IPS DF 4.7 (cell line): Measurements from ENCODE around the gene CCNO.

Source experiments
- DNase-seq: peaks from one replicate; pipeline ENCODE4 v3.0.0-alpha.2; 2013; ENCODE audit warnings: low spot score; ENCODE audit errors: extremely low read depth

The CCNO gene, protein sequence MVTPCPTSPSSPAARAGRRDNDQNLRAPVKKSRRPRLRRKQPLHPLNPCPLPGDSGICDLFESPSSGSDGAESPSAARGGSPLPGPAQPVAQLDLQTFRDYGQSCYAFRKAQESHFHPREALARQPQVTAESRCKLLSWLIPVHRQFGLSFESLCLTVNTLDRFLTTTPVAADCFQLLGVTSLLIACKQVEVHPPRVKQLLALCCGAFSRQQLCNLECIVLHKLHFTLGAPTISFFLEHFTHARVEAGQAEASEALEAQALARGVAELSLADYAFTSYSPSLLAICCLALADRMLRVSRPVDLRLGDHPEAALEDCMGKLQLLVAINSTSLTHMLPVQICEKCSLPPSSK

DNA sequence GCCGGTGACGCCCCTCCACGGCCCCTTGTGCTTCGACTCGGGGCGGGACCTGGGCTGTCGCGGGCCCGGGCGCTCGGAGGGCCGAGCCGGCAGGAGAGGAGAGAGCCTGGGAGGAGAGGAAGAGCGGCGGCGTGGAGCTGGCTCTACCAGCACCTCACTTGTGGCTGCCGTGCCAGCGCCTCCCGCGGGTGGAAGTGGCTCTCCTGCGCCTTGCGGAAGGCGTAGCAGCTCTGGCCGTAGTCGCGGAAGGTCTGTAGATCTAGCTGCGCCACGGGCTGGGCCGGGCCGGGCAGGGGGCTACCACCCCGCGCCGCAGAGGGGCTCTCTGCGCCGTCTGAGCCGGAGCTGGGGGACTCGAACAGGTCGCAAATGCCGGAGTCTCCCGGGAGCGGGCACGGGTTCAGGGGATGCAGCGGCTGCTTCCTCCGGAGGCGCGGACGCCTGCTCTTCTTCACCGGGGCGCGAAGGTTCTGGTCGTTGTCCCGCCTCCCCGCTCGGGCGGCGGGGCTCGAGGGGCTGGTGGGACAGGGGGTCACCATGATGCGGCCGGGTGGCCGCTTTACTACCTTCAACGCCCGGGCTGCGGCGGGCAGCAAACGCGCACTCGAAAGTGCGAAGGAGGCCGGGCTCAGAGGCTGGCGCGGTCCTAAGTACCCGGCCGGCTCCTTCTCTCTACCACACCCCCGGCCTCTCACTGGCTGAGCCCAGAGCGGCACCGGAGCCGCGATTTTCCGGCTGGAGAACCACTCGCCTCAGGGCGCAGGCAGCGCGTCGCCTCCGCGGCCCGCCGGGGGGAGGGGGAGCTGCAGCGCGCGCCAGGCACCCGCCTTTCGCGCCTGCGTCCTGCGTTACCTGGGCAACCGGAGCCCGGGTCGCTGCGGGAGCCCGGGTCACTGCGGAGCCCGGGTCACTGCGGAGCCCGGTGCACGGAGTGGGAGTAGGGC lies at the start of gene CCNO:
Gene CCNO (minus strand): TSS at position 624 of the 944 bp plus-strand sequence. CDS start 85 bp downstream, at position 539.
- DNase-seq: no peak

DNA sequence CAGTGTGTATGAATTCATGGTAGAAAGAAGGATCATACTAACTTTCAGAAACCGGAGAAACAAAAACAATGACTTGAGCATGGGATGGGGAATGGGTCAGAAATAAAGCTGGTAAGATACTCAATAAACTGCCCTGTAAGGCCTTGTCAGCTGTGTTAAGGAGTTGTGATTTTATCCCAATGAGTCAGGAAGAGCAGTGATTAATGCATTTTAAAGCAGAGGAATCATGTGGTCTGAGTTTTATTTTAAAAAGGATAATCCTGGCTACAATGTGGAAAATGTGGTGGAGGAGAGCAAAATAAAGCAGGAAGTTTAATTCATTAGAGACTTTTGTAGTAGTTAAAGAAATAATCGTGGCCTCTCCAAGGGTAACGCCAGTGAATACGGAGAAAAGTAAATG lies 45.4 kb upstream of the CCNO start:
- no peak for DNase-seq

DNA sequence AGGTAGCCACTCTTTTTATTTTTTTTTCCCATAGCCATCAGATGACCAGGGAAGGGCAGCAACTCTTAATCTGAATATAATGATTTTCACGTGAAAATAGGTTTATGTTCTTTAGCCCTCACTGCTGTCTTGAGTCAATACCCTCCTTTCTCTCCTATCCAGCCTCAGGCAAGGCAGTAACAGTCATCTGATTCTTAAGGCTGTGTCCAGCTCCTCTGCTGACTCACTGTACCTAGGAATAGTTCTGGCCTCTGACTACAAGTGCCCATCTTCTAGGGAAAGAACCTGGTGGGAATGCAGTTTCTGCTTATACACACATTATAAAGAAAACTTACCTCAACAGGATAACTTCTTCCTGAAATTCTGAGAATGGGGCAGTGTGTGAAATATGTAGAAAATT lies 43.4 kb upstream of the CCNO start:
- DNase-seq: no peak

DNA sequence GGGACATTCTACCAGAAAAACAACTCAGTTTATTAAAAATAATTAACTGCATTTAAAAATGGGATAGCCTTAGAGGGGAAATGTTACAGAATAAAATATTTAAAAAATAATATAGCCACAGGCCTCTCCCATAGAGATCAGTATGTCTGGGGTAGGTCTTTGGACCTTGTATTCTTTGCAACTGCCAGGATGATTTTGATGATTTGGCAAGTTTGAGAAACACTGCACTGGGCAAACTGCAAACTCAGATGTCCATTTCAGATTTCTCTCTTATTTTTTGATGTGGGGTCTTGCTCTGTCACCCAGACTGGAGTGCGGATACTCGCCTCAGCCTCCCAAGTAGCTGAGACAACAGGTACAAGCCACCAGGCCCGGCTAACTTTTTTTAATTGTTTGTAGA lies 24.9 kb upstream of the CCNO start:
- DNase-seq: no peak

DNA sequence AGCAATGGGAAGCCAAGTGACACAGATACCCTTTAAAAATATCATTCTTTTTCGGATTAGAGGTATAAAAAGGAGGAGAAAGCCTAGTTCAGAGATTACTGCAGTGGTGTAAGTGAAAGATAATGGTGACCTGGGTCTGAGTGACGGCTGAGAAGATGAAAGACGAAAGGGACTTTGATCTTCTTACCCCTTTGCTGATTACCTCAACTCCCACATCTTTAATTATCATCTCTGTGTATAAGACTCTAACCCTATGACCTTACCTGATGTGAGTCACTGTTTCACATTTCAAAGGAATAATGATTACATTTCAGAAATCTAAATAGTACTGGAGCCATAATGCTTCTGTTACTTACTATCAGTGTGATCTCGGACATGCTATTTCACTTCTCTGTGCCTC lies 21.4 kb upstream of the CCNO start:
- DNase-seq: no peak

DNA sequence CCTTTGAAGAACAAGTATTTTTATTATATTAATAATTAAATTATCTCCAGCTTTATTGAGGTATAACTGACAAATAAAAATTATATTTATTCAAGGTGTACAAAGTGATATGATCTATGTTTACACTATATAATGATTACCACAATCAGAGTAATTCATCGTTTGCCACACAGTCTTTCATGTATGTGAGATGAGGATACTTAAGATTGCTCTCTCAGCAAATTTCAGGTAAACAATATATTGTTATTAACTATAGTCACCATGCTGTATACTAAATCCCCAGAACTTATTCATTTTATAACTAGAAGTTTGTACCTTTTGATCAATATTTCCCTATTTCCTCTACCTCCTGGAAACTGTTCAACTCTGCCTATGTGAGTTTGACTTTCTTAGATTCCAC lies 16.7 kb upstream of the CCNO start:
- no peak for DNase-seq

DNA sequence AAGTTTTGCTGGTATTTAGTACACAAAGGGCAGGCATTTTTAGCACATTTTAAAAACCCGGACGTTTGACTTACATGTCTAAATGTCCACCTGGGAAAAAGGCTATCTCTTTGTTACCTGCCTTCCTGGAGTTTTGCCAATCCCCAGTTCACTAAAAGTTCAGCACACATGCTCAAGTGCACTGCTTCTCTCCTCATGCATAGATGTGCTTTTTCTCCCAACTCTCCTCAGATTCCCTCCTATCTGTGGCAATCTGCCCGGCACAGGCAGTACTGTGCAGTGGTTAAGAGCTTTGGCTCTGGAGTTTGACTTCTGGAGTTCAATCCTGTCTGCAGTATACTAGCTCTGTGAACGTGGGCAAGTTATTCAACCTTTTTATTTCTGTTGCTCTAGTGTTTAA lies 8.3 kb upstream of the CCNO start:
- DNase-seq: no peak

DNA sequence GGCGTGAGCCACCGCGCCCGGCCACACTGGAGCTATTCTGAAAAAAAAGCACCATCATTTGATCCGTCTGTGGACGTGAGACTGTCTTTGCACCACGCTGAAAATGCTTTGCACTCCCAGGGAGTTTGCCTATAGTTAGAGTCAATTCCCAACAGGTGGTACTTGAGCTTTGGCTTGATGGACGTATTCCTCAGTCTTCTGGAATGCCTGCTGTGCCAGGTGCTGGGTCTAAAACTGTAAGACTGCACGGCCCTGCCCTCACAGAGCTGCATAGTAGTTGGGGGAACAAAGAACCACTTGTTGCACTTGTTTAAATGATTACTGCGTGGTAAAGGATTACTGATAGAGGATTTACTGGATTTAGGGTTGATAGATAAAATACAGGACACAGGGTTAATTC lies 3.4 kb upstream of the CCNO start:
- DNase-seq: no peak

DNA sequence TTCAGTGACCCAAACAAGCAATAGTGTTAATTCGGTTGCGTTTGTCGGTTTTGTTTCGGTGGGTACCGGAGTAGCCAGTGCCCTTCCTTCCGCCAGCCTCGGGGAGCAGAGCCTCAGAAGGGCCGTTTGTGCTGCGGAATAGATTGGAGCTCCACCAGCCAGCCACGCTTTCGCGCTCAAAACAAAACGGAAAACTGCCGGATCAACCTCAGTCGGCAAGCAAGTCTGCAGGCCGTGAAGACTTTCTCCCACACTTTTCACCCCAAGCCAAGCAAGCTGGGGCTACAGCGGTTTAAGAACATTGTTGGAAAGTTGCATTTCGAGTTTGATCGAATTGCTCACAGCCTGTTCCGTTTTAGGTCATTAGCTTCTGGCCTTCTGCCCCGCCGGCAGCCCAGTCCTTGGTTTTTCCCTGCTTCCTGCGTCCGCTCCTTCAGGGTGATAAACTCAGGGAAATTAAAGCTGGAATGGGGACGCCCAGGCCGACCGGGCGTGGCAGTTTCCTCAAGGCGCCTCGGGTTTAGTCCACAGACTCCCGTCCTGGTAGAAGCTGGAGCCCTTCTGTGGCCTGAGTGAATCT lies 803 bp upstream of the CCNO start:
- DNase-seq: no peak

DNA sequence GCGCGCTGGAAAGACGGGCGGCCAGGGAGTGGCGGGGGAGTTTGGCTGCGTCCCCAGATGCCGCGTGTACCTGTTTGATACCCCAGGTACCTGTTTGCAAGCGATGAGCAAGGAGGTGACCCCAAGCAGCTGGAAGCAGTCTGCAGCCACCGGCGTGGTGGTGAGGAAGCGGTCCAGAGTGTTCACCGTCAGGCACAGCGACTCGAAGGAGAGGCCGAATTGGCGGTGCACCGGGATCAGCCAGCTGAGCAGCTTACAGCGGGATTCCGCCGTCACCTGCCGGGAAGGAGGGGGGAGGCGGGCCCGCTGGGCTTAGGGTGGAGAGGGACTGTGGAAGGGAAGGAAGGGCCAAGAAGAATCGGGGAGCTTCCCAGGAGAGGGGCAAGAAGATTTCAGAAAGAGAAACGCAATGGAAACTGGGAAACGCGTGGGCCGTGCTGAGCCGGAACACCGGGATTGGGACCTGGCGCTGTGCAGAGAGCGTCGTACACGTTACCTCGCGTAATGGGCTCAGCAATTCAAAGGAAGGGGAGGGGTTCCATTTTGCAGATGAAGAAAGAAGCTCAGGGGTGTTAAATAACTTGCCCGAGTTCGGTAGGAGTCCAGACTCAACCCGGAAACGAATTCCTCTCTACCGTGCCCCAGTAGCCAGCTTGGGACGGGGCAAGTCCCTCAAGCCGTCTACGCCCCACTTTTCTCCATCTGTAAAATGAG lies 980 bp downstream of the CCNO start:
- no peak for DNase-seq

DNA sequence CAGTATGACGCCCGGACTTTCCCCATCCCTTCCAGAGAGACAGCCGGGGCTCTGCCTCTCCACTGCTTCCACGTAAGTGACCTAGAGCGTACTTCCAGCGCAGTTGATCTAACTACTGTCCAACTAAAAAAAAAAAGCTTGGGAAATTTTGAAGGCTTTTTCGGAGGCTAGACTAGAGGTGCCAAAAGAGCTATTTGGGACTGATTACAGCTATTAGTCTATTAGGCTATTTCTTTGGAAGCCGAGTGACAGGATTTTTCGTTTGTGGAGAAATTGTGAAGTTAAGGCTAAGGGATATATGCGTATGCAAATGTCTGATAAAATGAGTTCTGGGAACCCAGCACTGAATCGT lies 1.5 kb downstream of the CCNO start:
- DNase-seq: no peak

DNA sequence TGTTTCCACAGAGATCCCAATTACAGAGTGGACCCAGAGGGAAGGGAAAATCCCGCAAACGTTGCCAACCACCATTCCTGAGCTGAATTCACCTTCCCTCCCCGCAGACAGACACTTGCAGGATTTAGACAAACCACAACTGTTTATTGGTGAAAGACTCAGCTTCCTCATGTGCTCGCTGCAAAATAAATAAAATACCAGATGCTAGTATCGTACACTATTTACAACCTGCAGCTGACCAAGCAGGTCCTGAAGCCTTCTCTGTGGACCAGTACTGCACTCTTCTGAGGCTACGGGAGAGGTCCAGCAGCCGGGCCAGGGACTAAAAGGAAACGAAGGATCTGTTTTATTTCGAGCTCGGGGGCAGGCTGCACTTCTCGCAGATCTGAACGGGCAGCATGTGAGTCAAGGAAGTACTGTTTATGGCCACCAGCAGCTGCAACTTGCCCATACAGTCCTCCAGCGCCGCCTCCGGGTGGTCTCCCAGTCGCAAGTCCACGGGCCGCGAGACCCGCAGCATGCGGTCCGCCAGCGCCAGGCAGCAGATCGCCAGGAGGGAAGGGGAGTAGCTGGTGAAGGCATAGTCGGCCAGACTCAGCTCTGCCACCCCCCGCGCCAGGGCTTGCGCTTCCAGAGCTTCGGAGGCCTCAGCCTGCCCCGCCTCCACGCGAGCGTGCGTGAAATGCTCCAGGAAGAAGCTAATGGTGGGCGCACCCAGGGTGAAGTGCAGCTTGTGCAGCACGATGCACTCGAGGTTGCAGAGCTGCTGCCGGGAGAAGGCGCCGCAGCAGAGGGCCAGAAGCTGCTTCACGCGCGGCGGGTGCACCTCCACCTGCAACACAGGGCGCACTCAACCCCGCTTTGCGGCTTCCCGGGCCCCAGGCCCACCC lies 2.1 kb downstream of the CCNO start:
- DNase-seq: no peak

DNA sequence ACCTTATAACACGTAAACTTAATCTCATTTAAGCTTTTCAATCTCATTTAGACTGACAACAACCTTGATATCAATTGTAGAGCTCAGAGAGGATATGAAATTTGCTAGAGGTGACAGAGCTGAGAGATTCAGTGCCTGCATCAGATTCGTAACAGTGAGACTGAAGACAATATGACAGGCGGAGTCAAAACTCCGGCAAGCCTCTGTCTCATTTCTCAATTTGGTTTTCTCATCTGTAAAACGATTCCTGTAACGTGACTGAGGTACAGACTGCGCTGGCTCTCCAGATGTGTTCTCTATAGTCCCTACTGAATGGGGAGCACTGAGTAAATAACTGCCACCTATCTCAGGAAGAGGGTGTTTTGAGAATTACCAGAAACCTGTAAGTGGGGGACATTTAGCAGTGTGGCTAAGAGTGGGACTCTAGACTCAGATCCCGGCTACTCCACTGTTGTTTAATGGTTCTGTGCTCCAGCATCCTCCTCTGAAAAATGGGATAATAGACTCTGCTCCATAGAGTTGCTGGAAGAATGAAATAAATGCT lies 3.2 kb downstream of the CCNO start:
- DNase-seq: no peak

DNA sequence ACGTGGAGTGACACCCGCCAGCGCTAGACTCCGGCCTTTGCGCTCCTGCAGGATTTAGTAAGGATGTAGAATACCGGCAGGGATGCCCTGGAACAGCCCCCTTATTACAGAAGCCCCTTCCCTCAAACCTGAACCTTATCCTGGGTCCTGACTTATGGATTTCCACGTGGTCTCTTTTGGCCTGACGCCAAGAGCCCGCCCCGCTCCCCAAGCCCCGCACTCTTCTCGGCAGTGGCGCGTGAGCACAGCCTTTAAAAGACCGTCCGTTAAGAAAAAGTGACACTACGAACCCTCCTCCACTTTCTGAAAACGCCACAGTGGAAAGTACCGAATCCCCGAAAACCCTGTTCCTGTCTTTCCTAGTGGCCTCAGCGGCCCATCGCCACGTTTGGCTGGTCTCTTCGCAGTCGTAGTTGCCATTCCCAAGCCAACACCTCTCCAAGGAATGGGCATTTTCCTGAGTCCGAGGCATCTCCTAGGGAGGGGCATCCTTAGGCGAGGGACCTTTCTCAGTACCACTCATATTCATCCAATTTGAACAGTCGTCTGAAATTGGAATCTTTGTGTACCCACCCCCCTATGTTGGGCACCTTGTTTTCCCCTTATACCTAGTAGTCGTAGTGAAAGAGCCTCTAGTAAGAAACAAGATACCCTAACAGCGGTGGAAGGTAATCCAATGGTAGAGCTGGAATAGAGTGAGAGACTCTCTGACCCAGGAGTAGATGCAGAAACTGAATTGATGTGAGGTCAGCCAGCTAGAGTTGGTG lies 5.6 kb downstream of the CCNO start:
- no peak for DNase-seq

DNA sequence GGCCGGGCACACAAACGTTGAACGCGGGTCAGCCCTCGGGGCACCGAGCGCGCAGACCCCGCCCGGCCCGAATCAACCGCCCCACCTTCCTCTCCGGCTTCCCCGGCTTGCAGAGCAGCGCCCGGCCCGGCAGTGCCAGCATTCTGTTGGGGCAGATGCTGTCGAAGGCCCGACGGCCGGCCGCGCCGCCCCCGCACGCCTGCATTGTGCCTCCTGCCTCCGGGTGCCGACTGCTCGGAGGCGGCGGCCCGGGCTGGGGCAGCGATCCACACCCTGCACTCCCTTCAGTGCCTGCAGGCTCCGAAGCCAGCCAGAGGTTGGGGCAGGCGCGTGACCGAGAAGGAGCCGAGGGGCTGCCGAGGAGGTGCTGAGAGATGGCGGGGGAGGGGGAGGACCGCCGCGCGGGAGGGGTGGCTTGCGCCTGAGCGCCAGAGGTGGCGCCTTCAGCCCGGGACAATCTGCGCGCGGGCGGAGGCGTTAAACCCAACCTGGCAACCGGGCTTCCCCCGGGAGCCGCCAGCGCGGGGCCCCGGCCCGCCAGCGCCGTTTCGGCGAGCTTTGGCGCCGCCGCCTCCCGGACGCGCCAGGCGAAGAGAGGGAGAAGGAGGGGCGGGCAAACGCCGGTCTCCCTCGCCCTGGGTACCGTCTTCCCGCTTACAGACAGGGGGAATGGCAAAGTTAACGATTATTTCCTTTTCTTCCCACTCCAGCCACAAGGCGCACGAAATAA lies 6.3 kb downstream of the CCNO start, which contains the start of gene MCIDAS:
Gene MCIDAS (minus strand): TSS at position 382 of the 730 bp plus-strand sequence. CDS start 177 bp downstream, at position 205.
- no peak for DNase-seq

DNA sequence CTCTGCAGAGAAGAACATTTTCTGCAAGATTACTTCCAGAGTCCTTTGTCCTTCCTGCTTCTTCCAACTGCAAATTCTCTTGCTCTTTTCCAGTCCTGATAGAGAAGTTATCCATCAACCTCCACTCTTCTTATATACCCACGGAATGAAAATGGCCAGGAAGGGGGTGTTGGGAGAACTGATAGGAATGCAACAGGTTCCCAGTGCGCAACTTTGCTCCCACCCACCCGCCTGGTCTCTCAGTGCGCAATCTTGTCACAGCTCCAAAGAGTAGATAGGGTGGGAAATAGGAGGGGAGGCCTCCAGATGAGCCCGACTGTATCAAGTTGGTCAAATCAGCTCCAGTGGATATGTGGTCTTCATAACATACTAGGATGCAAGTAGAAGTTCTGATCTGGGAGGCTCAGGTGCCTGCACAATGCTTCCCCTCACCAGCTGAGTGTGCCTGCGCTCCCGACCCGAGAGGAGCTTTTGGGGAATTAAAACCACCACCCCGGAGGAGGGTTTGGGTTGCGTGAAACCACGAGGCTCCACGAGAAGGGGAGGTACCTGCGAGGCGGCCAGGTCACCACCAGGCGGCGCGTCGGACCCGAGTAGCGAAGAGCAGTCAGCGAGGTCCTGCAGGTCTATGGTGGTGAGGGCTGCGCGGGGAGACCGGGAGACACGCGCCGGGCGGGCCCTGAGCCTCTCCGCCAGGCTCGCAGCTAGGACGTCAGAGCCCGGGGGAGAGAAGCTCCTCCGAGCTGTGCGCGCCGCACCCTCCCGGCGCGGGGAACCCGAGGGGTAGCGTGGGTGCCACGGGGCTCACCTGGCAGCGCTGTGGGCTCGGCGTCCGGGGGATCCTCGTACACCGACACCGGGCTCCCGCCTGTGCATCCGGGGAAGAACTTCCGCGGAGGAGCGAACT lies 7.1 kb downstream of the CCNO start:
- DNase-seq: no peak

DNA sequence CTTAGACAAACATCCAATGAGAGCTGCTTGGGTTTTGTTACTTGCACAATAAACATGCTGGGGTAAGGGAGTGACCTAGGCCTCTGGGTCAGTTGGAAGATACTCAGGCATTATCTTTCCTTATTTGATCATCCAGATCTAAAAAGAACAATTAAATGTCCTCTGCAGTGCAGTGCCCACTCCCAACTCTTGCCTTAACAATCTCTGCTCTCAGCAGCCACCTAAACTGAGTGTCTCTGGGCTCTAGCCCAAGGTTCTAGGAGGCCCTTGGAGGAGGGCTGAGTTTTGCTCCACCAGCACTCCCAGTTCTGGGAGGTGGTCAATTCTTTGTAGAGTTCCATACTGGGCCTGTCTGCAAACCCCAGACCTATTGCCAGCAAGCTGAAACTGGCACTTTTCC lies 8.1 kb downstream of the CCNO start:
- no peak for DNase-seq

DNA sequence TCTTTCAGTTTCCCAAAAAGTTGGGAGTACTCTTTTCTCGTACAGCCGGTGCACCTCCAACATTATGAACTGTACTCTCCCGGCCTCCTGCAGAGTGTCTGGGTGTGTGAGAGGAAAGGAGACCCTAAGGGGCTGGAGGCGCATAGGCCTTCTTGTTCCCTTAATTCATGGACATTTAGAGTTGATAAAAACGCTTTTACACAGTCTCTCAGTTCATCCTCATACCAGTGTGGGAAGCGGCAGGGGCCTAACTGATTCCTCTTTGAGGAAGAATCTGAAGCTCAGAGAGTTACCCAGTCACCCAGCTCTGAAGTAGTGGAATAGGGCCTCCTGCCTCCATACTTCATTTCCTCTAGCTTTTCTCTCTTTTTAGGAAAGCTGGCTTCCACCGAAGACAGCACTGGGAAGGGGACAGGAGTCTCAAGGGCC lies 9.6 kb downstream of the CCNO start:
- no peak for DNase-seq
